Hepatocyte (in vitro differentiated cells): ENCODE results near the gene AFTPH.

ENCODE experiments used
- EZH2 ChIP-seq: fragments of 200-600 bp; sonication (generic); IDR thresholded peaks from 2 replicates; pipeline ENCODE4 v1.6.1; 2016; ENCODE audit warnings: antibody characterized with exemption, mild to moderate bottlenecking, borderline replicate concordance
- EZH2phosphoT487 ChIP-seq: fragments of 200-600 bp; sonication (generic); IDR thresholded peaks from one replicate; pipeline ENCODE4 v1.6.1; 2018; ENCODE audit warnings: antibody characterized with exemption, mild to moderate bottlenecking, low read depth, moderate library complexity; ENCODE audit not compliant: unreplicated experiment, severe bottlenecking
- TF ChIP-seq, protein P1 (sequence below): fragments of 200-600 bp; sonication (generic); IDR thresholded peaks from 2 replicates; pipeline ENCODE4 v1.5.1; 2016; ENCODE audit warnings: antibody characterized with exemption, mild to moderate bottlenecking; ENCODE audit not compliant: poor library complexity

DNA sequence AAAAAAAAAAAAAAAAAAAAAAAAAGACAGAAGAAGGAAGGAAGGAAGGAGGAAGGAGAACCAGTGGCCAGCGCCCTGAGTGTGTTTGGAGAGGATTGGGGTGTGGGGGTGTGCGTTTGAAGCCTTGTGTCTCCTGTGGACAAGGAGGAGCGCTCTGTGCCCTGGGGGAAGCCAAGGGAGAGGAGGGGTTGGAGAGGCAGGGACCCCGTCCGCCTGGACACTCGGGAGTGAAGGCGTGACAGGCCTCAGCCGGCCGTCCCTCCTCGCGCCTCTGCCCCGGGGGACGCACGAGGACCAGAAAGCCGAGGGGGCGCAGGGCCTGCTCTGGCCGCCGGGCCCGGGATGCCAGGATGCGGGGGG lies 84.7 kb downstream of the AFTPH start:
- TF ChIP-seq, protein P1, sequence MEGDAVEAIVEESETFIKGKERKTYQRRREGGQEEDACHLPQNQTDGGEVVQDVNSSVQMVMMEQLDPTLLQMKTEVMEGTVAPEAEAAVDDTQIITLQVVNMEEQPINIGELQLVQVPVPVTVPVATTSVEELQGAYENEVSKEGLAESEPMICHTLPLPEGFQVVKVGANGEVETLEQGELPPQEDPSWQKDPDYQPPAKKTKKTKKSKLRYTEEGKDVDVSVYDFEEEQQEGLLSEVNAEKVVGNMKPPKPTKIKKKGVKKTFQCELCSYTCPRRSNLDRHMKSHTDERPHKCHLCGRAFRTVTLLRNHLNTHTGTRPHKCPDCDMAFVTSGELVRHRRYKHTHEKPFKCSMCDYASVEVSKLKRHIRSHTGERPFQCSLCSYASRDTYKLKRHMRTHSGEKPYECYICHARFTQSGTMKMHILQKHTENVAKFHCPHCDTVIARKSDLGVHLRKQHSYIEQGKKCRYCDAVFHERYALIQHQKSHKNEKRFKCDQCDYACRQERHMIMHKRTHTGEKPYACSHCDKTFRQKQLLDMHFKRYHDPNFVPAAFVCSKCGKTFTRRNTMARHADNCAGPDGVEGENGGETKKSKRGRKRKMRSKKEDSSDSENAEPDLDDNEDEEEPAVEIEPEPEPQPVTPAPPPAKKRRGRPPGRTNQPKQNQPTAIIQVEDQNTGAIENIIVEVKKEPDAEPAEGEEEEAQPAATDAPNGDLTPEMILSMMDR, result no peak
- TF ChIP-seq EZH2 (no peak), EZH2phosphoT487 (no peak)
